ENCODE results near the gene S100A7A. TPM values are rescaled to one million over a fixed set of nuclear protein-coding genes. Genes with fewer than 3 reads are reported as not detected.
A peak's percentile ranks its signal among the peaks of the same experiment; 100 is the strongest.

The S100A7A gene
- total and polyA plus RNA-seq, 2 of the 8 experiments (the other 6 are each of a cell fraction or from before 2014, with no cell fraction given): not detected

DNA sequence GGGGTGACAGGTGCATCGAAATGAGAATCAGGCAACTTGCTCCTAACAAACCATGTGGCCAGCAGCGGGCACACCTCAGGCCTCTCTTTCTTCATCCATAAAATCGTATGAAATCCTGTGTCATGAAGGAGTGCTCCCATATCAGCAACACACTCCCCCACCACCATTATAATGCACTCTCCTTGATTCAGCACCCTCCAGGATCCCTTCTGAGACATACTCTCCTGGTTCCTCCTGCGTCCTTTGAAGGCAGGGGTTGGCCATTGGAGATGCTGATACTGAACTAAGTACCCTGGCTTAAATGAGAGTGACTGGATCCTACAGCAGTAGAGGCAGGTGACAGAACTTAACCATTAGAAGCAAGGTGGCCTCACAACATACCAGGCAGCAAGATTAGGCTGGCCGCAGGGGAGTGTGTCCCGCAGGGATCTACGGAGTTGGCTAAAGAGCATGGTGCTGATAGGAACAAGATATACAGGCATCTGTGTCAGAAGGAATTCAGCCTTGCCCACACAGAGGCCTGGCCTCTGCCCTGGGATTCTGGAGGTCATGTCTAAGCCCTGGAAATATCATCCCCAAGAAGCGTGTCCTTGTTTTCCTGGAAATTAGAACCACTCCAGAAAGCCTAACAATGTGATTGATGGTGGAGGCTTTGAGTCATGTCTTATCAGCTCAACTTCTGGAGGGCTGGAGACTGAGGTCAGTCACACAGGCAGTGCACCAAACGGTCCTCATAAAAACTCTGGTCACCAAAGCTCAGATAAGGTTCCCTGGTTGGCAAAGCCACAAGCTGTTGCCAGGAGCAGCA, 16.8 kb downstream of the S100A7A start:
- Histone ChIP-seq H3K79me2 (ENCODE audit: control insufficient read depth in 1 of 2, insufficient read depth in 2 of 2, low read length in 2 of 2) (no peaks in the 10 kb centered on the region), H3K4me2 (ENCODE audit: insufficient read depth in 1 of 2, low read depth in 2 of 2, low read length in 2 of 2) (no peak overlapping the region), H3K14ac (ENCODE audit: insufficient read length) (no peak overlapping the region), H4K5ac (ENCODE audit: insufficient read length, low read depth, low read length) (no peak overlapping the region), H3K4ac (replicated peaks; ENCODE audit: insufficient read length, low read depth, low read length) (no peak overlapping the region), H3K23me2 (ENCODE audit: low read depth, low read length) (no peaks in the 10 kb centered on the region; the same call in 1 of the 2 replicates), H3K23ac (ENCODE audit: insufficient read length) (no peak overlapping the region), H3K36me3 (ENCODE audit: control insufficient read depth in 2 of 4, insufficient read depth in 4 of 4, low read length in 3 of 4) (no peaks in the 10 kb centered on the region), H2BK15ac (ENCODE audit: low read length) (no peak overlapping the region), H4K20me1 (replicated peaks in 1 of 2; ENCODE audit: control insufficient read depth in 1 of 2, insufficient read depth in 2 of 2, low read length in 2 of 2) (peaks cover 0 to 7% of the 10 kb centered on the region in 2 experiments), H2BK5ac (ENCODE audit: low read depth, low read length) (no peak overlapping the region), H3K9ac (replicated peaks in 1 of 4; ENCODE audit: extremely low read depth in 1 of 4, low read depth in 3 of 4, low read length in 3 of 4) (no peak overlapping the region; a peak in 1 of 7 replicates), H2BK120ac (replicated peaks; ENCODE audit: low read depth, low read length) (no peak overlapping the region), H4K91ac (replicated peaks; ENCODE audit: insufficient read length, low read length) (no peak overlapping the region), H2AFZ (ENCODE audit: low read length) (no peak overlapping the region), H3K4me1 (replicated peaks in 1 of 4; ENCODE audit: control insufficient read depth in 3 of 4, insufficient read depth in 4 of 4, low read length in 3 of 4) (no peaks in the 10 kb centered on the region; a peak in 2 of 7 replicates), H3K79me1 (ENCODE audit: low read depth, low read length) (no peaks in the 10 kb centered on the region), H3K27me3 (replicated peaks in 1 of 4; ENCODE audit: control insufficient read depth in 3 of 4, extremely low read depth in 1 of 4, insufficient read depth in 3 of 4, low read length in 3 of 4) (no peaks in the 10 kb centered on the region), H2BK20ac (ENCODE audit: low read length) (no peak overlapping the region), H2AK5ac (ENCODE audit: low read depth, low read length) (no peak overlapping the region), H3K18ac (ENCODE audit: extremely low read depth, low read length) (no peak overlapping the region), H4K8ac (ENCODE audit: extremely low read depth, insufficient read depth, low read length) (no peak overlapping the region), H3K56ac (replicated peaks; ENCODE audit: insufficient read length, low read depth, low read length) (no peak overlapping the region), H2BK12ac (ENCODE audit: low read depth, low read length) (no peak overlapping the region), H3K4me3 (ENCODE audit: extremely low read depth in 1 of 4, insufficient read depth in 2 of 4, low read depth in 3 of 4, low read length in 4 of 4) (no peak overlapping the region), H3K9me3 (ENCODE audit: insufficient read depth in 2 of 2, low read depth in 1 of 2, low read length in 1 of 2) (no peaks in the 10 kb centered on the region), H3K27ac (ENCODE audit: low read depth, low read length) (no peak overlapping the region)
- CTCF ChIA-PET (ENCODE audit: partially characterized antibody): interaction anchor here (0.6 to 3.1 kb wide), 3 partner anchors 8 to 62 kb away, joined by 3 to 13 read pairs (median 3); no protein-coding TSS in a partner anchor
- POLR2A ChIA-PET (ENCODE audit: partially characterized antibody): no interaction called here
- WGBS, 2 experiments (ENCODE audit: extremely low coverage in 1 of 2, insufficient coverage in 1 of 2, insufficient read length in 1 of 2, insufficient replicate concordance in 2 of 2, low coverage in 1 of 2, low lambda C conversion rate in 2 of 2, missing lambda C conversion rate in 1 of 2): 88% methylated on average over 9 of the region's 9 CpGs; no CpG with 5 or more reads in 1 of the 2 experiments
- no peak for FAIRE-seq
- DNase-seq (ENCODE audit: low read depth in 1 of 2, low spot score in 2 of 2): peak in 1 of 2 experiments; percentile 22
- TF ChIP-seq JUN (IDR thresholded peaks at IDR 0.05; ENCODE audit: low read depth, low read length) (no peak), CBX5 (IDR thresholded peaks at IDR 0.05; ENCODE audit: low read depth, low read length) (no peak), KDM5A (IDR thresholded peaks at IDR 0.05; ENCODE audit: low read length) (no peak), JUND (IDR thresholded peaks at IDR 0.05; ENCODE audit: low read length) (no peak)
- TF ChIP-seq, protein P1, sequence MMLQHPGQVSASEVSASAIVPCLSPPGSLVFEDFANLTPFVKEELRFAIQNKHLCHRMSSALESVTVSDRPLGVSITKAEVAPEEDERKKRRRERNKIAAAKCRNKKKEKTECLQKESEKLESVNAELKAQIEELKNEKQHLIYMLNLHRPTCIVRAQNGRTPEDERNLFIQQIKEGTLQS (IDR thresholded peaks at IDR 0.05; ENCODE audit: insufficient read depth, low read depth, low read length): no peak
